PC-9 (cell line): ENCODE measurements around the gene DDX39A. TPM values are rescaled to one million over a fixed set of nuclear protein-coding genes. Genes with fewer than 3 reads are reported as not detected.

Experiments used
- Bru-seq: library from RNA; stranded (reverse); fragments of 400-500 nt; gene quantifications from one replicate; lab custom pipeline; 2021; lab: Mats Ljungman, UMichigan
- BruChase-seq, 2 experiments: library from RNA; stranded (reverse); fragments of 400-500 nt; gene quantifications; one replicate each; lab custom pipeline; 2021; lab: Mats Ljungman, UMichigan
- BruUV-seq: library from RNA; stranded (reverse); fragments of 400-500 nt; replicated peaks from 2 replicates; lab custom pipeline; 2021; lab: Mats Ljungman, UMichigan
- CTCF ChIA-PET: fragments of 300-600 bp; sonication (Branson Sonifier 250); formaldehyde crosslinking; loops from one replicate; lab custom pipeline; 2022; ENCODE audit warnings: antibody characterized with exemption; lab: Charles Lee
- POLR2A ChIA-PET: fragments of 300-600 bp; sonication (Branson Sonifier 250); formaldehyde crosslinking; loops from one replicate; lab custom pipeline; 2022; ENCODE audit warnings: antibody characterized with exemption; ENCODE audit not compliant: unreplicated experiment; lab: Charles Lee
- DNase-seq, 2 experiments: peaks; one replicate each; pipeline versions ENCODE4 v3.0.0 to v3.0.0-alpha.2; 2015 to 2022; ENCODE audit warnings: mixed read lengths in 1 of 2
- H2AFZ ChIP-seq: fragments of 200-600 bp; sonication (generic); 2 replicates; pipeline ENCODE4 v1.8.1; 2017; ENCODE audit warnings: antibody characterized with exemption
- H3F3A ChIP-seq: fragments of 200-600 bp; sonication (generic); 2 replicates; pipeline ENCODE4 v1.8.1; 2017; ENCODE audit warnings: antibody characterized with exemption, mild to moderate bottlenecking, low read depth; ENCODE audit not compliant: insufficient read depth
- H3K27ac ChIP-seq: fragments of 200-600 bp; sonication (generic); 2 replicates; pipeline ENCODE4 v1.6.1; 2016; ENCODE audit warnings: mixed run types
- H3K27me3 ChIP-seq: fragments of 200-600 bp; sonication (generic); 2 replicates; pipeline ENCODE4 v1.6.1; 2016; ENCODE audit warnings: low read depth, mixed run types; ENCODE audit not compliant: insufficient read depth
- H3K36me3 ChIP-seq: fragments of 200-600 bp; sonication (generic); 2 replicates; pipeline ENCODE4 v1.6.1; 2016; ENCODE audit warnings: low read depth, mixed run types
- H3K4me1 ChIP-seq: fragments of 200-600 bp; sonication (generic); replicated peaks from 2 replicates; pipeline ENCODE4 v1.6.1; 2016; ENCODE audit warnings: mixed run types; ENCODE audit not compliant: insufficient read depth
- H3K4me2 ChIP-seq: fragments of 200-600 bp; sonication (generic); 2 replicates; pipeline ENCODE4 v1.6.1; 2017; ENCODE audit warnings: mixed run types
- H3K4me3 ChIP-seq: fragments of 200-600 bp; sonication (generic); 2 replicates; pipeline ENCODE4 v1.6.1; 2016; ENCODE audit warnings: mixed run types
- H3K79me2 ChIP-seq: fragments of 200-600 bp; sonication (generic); 2 replicates; pipeline ENCODE4 v1.6.1; 2017; ENCODE audit warnings: low read depth, mixed run types
- H3K9me2 ChIP-seq: fragments of 200-600 bp; sonication (generic); 2 replicates; pipeline ENCODE4 v1.8.1; 2017; ENCODE audit warnings: mild to moderate bottlenecking; ENCODE audit not compliant: insufficient read depth
- H3K9me3 ChIP-seq: fragments of 200-600 bp; sonication (generic); 2 replicates; pipeline ENCODE4 v1.8.1; 2016; ENCODE audit warnings: low read depth; ENCODE audit not compliant: insufficient read depth
- H4K20me1 ChIP-seq: fragments of 200-600 bp; sonication (generic); 2 replicates; pipeline ENCODE4 v1.8.1; 2017; ENCODE audit not compliant: insufficient read depth
- CTCF ChIP-seq: fragments of 200-600 bp; sonication (generic); conservative IDR thresholded peaks from 2 replicates; pipeline ENCODE4 v1.6.1; 2017; ENCODE audit warnings: mixed run types, antibody characterized with exemption, mild to moderate bottlenecking, moderate library complexity
- EZH2 ChIP-seq: fragments of 200-600 bp; sonication (generic); IDR thresholded peaks from 2 replicates; pipeline ENCODE4 v1.8.0; 2017; ENCODE audit warnings: antibody characterized with exemption, low read depth
- intact Hi-C: fragments of 100-400 bp; cut with micrococcal nuclease; formaldehyde crosslinking; loops from one replicate; pipeline ENCODE4 v1.10.0; 2022; ENCODE audit not compliant: unreplicated experiment
- long read RNA-seq: library from polyadenylated mRNA; stranded (forward); transcript quantifications from one replicate; pipeline ENCODE4 v2.0.0, GENCODE V29; 2022
- total RNA-seq: library from RNA; stranded (reverse); gene quantifications from 2 replicates; pipeline ENCODE4 v1.2.3, GENCODE V29; 2021

Gene DDX39A
- total RNA-seq (66.5 and 67.4 TPM in 2 replicates), Bru-seq, nascent RNA (percentile 86 among the genes with signal in this experiment), BruChase-seq, experiment 1, labeled RNA remaining after a 2-hour chase (percentile 77 among the genes with signal in this experiment), BruChase-seq, experiment 2, labeled RNA remaining after a 6-hour chase (percentile 94 among the genes with signal in this experiment)
- long read RNA-seq, transcript DDX39A-201 (11 exons, 1,471 nt) = major isoform, 116 of 162 reads
- long read RNA-seq, partial matches to known transcripts = 11 of 162 reads
- long read RNA-seq, other reads (novel, unspliced or antisense) = 33 of 162 reads

GRCh38 chr19:14419106-14419813 is at the start of gene DDX39A:
Gene DDX39A (minus strand): TSS chr19:14419341. CDS start chr19:14413220, 6,121 bp downstream.
- peaks cover 13% of the 10 kb centered on the region; the same call in 1 of the 2 replicates for H3F3A ChIP-seq
- peak within 1 kb of the TSS; percentile 94 for H2AFZ ChIP-seq
- POLR2A ChIA-PET = interaction anchor here (0.6 kb wide), 1 partner anchor 283 kb away, joined by 4 read pairs; the partner anchor contains the start of gene ASF1B
- H3K4me2 ChIP-seq = peak within 1 kb of the TSS; percentile 92
- no TSS peak for BruUV-seq
- H3K4me1 ChIP-seq = peaks cover 23% of the 10 kb centered on the region
- H3K27ac ChIP-seq = peak within 1 kb of the TSS; percentile 69
- H4K20me1 ChIP-seq = peaks cover 45% of the 10 kb centered on the region
- peak within 1 kb of the TSS; percentile 68 for H3K4me3 ChIP-seq
- peak; percentile 96 to 99 for DNase-seq
- no peaks in the 10 kb centered on the region for H3K9me3 ChIP-seq
- H3K36me3 ChIP-seq = peaks cover 11% of the 10 kb centered on the region
- CTCF ChIA-PET = interaction anchor here (0.6 to 1.0 kb wide), 2 partner anchors 37 to 74 kb away, joined by 3 to 7 read pairs; no protein-coding TSS in a partner anchor
- 0 out of 2 replicates have a peak, but pooled peaks cover 5% of the 10 kb centered on the region for H3K9me2 ChIP-seq
- peaks cover 46% of the 10 kb centered on the region for H3K79me2 ChIP-seq
- H3K27me3 ChIP-seq = no peaks in the 10 kb centered on the region
- intact Hi-C loops = loop anchor here (1.0 to 2.0 kb wide), 2 partner anchors 16 to 338 kb away; no protein-coding TSS in a partner anchor
- TF ChIP-seq CTCF = no peak
- TF ChIP-seq EZH2 = no peak

- intact Hi-C loops = no loop called here
- Histone ChIP-seq H4K20me1 (peaks cover 21% of the 10 kb centered on the region), H3K9me2 (no peaks in the 10 kb centered on the region), H3K79me2 (no peaks in the 10 kb centered on the region), H3K4me3 (no peak overlapping the region), H3K4me1 (no peaks in the 10 kb centered on the region), H3K4me2 (no peak overlapping the region), H3K27ac (no peak overlapping the region), H3K27me3 (no peaks in the 10 kb centered on the region), H3K9me3 (no peaks in the 10 kb centered on the region; the same call in 1 of the 2 replicates), H3F3A (peaks cover 24% of the 10 kb centered on the region), H3K36me3 (peaks cover 32% of the 10 kb centered on the region), H2AFZ (no peak overlapping the region)
- no TSS peak for BruUV-seq
- ChIA-PET POLR2A (no interaction called here), CTCF (interaction anchor here (0.6 to 0.8 kb wide), 4 partner anchors 34 to 695 kb away, joined by 3 to 12 read pairs (median 4); no protein-coding TSS in a partner anchor)
- DNase-seq = peak in 1 of 2 experiments; percentile 51
- peak; percentile 47 for TF ChIP-seq CTCF
- TF ChIP-seq EZH2 = no peak
Measured at GRCh38 chr19:14467816-14468215, 48.7 kb upstream of the DDX39A start.

GRCh38 chr19:14467391-14467790 is 48.2 kb upstream of the DDX39A start:
- ChIA-PET CTCF (interaction anchor here (0.6 to 0.8 kb wide), 2 partner anchors 33 to 319 kb away, joined by 4 read pairs; no protein-coding TSS in a partner anchor), POLR2A (no interaction called here)
- Histone ChIP-seq H2AFZ (no peak overlapping the region), H3K36me3 (peaks cover 32% of the 10 kb centered on the region), H3K4me3 (no peak overlapping the region), H3K9me3 (no peaks in the 10 kb centered on the region; the same call in 1 of the 2 replicates), H3K4me1 (no peaks in the 10 kb centered on the region), H3K27me3 (no peaks in the 10 kb centered on the region), H3K4me2 (no peak overlapping the region), H3F3A (peaks cover 24% of the 10 kb centered on the region), H4K20me1 (peaks cover 21% of the 10 kb centered on the region), H3K9me2 (no peaks in the 10 kb centered on the region), H3K79me2 (no peaks in the 10 kb centered on the region), H3K27ac (no peak overlapping the region)
- intact Hi-C loops = no loop called here
- TF ChIP-seq EZH2 (no peak), CTCF (no peak)
- BruUV-seq = no TSS peak
- DNase-seq = no peak
